ENCODE data around the gene KRCC1.
A peak's percentile ranks its signal among the peaks of the same experiment; 100 is the strongest.
"Not testable (repeated sequence)": the region's sequence is repeated elsewhere in the genome, so short reads cannot be mapped to it uniquely, and the experiment has no call there.

The KRCC1 gene

DNA sequence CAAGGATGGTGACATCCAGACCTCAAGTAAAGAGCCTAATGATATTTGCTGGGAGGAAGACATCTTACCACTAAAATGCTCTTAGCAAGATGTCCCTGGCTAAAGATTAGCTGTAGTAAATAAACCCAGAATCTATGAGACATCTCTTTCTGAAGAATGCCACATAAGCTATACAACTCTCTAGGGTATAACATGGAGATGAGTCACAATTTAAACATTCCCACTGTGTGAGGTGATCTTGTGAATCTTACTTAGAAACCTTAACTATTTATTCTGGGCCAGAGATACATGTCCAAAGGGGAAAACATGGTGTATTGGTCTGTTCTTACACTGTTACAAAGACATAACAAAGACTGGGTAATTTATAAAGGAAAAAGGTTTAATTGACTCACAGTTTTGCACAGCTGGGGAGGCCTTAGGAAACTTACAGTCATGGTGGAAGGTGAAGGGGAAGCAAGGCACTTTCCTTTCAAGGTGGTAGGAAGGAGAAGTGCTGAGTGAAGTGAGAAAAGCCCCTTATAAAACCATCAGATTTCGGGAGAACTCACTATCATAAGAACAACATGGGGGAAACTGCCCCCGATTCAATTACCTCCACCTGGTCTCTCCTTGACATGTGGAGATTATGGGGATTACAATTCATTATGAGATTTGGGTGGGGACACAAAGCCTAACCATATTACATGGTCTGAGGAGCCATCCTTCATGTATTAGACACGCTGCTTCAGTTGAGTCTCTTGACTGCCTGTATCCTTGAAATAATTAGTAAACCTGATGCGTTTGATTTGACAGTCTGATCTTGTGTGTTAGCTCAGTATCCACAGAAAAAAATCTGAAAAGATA, 17.1 kb downstream of the KRCC1 start:
- peak; percentile 38 for DNase-seq (ENCODE audit: low spot score)

DNA sequence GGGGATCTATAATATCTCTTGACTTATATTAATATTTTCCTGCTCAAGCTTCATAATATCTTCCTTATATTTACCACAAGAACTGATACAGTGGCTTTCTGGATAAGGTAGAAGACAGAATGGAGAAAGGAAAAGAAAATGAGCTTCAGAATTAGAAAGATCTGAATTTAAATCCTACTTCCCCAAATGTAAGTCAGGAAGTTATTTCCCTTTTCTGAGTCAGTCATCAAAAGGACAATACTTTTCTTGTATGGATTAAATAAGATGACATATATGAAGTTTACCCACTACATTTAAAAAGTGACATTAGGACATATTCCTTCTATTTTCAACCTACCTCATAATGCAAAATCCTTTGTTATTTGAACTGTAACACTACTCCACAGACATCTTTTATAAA, 19.0 kb downstream of the KRCC1 start:
- no peak for DNase-seq (ENCODE audit: low spot score)

DNA sequence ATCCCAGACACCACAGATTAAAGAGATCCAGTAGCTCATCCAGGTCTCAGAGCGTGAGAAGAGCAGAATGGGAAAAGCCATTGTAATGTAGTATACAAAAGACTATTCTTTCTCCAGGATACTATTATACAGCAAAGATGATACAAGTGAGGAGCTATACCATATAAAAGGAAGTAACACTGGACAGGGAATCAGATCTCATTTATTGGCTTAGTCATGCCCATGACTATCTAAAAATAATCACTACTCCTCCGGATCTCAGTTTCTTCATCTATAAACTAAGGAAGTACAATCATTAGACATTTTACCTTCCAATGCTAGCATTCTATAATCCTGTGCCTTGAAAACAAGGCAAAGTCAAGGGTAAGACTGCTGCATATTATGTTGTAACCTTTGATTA, 19.4 kb downstream of the KRCC1 start:
- no peak for DNase-seq (ENCODE audit: low spot score)

DNA sequence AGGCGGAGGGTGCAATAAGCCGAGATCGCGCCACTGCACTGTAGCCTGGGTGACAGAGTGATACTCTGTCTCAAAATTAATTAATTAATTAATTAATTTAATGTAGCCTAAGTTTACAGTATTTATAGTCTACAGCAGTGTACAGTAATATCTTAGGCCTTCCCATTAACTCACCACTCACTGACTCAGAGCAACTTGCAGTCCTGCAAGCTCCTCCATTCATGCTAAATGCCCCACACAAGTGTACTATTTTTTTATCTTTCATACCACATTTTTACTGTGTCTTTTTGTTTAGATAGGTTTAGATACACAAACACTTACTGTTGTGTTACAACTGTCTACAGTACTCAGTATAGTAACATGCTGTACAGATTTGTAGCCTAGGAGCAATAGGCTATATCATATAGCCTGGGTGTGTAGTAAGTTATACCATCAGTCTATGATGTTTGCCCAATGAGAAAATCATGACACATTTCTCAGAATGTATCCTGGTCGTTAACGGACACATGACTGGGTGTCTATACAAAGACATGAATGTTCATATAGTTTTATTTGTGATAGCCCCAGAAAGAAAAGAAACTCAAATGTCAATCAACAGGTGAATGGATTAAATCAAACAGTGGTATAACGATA, 23.4 kb downstream of the KRCC1 start:
- DNase-seq (ENCODE audit: low spot score) = no peak

DNA sequence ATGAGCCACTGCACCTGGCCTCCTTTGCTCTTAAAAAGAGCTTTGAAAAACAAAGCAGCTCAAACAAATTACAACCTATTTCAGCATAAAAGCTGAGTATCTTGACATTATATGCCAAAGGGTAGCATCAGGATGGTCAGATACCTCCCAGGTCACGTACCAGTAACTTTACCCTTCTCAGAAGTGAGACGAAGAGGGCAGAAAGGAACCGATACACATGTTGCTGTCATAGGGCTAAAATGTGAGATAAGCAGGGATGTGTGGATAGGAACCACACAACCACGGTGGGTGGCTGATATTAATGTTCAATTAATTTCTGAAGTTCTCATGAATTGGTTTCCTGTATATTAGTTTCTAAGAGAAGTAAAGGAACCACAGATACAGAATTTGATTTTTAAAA, 26.7 kb downstream of the KRCC1 start:
- no peak for DNase-seq (ENCODE audit: low spot score)

DNA sequence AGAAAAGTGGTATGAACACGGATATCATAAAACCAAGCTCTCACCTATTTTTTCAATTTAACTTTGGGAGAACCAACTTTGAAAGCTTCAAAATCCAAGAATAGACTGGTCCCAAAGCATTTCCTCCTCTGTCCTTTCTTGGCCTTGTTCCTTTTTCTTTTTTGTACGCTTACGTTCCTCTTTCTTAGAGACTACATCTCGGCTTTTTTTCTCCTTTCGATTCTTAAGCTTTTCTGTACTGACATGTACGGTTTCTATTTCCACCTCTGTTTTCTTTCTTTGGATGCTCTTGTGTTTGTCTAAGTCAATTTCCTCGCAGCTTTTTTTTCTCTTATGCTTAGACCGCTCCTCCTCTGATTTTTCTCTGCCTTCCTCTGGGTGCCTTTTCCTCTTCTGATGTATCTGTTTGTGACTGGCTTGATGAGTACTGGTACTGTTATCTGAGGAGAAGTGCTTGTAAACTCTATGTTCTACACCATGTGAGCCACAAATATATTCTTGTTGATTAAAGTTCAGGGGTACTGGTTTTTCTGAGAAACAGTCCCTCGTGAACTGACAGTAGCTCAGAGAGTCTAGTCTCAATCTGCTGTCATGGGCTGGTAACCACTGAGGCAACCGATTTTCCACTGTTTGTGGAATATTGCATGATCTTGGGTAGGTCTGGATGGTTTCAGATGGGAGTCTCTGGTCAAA, 27.7 kb downstream of the KRCC1 start:
- DNase-seq (ENCODE audit: low spot score) = no peak

DNA sequence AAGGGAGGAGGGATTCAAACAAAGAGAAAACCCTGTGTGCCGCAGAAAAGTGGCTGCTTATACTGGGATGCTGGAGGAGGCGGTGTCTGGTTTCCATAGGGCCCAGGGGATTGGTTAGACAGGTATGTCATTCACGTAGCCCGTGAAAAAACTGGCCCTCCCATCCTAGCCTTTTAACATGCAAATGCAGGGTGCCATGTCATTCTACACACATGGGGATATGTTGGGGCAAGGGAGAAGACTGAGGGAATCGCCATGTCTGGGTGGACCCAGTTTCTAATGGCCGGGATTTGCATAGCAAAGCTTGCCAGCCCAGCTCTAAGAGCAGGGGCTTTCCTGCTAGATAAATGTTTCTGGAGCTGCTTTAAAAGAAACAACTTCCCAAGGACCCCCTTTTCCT, 31.1 kb downstream of the KRCC1 start:
- no peak for DNase-seq (ENCODE audit: low spot score)

DNA sequence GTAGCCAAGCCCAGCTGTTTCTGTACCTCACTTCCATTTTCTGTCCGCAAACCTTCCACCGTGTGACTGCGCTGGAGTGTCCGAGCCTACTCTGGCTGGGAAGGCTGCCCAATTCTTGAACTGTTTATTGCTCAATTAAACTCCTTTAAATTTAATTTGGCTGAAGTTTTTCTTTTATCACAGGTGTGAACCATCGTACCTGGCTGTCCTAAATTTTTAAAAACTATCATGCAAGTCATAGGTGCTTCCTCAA, 33.0 kb downstream of the KRCC1 start:
- no peak for DNase-seq (ENCODE audit: low spot score)

DNA sequence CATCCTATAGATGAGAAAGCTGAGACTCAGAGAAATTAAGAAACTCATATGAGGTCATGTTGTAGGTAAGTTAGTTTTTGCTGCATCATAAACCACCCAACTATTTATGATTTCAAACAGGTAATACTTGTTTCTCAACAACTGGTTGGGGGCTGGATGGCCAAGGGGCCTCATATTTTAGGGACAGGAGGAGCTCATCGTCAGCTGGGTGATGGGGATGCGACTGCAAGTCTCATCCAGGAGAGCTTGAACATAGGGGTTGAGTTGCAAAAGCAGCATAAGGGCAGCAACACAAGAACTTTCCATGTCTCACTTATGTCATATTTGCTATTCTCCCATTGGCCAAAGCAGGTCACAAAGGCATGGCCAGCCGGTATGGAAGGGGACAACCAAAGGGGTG, 35.6 kb downstream of the KRCC1 start:
- DNase-seq (ENCODE audit: low spot score) = no peak

DNA sequence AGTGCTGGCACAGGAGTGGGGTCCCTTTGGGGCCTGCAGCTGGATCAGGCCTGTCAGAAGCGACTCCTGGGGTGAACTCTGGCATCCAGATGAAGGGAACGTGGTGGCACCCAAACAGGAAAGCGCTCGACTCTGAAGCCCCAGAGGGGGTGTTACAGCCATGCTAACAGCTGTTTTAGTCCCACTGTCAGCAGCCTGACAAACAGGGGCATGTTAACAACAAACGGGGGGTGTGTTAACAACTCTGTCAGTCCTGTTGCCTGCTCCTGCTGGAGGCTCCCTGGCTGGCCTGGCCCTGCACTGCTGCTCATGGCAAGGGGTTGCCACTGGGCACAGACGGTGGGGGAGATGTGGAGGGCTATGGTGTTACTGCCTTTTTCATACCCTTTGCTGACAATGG, 36.7 kb downstream of the KRCC1 start:
- DNase-seq (ENCODE audit: low spot score) = no peak

DNA sequence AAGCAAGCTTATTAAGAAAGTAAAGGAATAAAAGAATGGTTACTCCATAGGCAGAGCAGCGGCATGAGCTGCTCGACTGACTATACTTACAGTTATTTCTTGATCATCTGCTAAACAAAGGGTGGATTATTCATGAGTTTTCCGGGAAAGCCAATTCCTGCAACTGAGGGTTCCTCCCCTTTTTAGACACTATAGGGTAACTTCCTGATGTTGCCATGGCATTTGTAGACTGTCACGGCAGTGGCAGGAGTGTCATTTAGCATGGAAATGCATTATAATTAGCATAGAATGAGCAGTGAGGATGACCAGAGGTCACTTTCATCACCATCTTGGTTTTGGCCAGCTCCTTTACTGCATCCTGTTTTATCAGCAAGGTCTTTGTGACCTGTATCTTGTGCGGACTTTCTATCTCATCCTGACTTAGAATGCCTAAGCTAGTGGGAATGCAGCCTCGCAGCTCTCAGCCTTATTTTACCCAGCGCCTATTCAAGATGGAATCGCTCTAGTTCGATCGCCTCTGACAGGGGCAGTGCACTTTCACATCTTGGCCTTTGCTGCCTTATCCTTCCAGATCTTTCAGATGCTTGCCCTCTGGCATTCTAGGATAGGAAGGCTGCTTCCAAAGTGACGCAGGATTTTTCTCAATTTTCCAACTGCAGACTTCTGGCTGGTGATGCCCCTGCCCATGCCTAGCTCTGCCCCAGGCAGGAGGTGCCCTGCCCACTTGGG, 37.3 kb downstream of the KRCC1 start:
- not testable (repeated sequence) for DNase-seq (ENCODE audit: low spot score)

DNA sequence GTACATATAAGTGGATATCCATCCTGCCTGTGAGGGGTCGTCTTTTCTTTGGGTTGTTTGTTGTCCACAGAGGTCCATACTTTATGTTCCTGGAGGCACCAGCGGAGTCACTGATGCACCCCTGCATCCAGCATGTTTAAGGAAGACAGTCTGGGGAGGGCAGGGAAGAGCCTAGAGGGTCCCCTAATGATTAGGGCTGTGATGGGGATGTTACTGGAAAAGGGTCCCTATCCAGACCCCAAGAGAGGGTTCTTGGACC, 37.9 kb downstream of the KRCC1 start:
- not testable (repeated sequence) for DNase-seq (ENCODE audit: low spot score)

DNA sequence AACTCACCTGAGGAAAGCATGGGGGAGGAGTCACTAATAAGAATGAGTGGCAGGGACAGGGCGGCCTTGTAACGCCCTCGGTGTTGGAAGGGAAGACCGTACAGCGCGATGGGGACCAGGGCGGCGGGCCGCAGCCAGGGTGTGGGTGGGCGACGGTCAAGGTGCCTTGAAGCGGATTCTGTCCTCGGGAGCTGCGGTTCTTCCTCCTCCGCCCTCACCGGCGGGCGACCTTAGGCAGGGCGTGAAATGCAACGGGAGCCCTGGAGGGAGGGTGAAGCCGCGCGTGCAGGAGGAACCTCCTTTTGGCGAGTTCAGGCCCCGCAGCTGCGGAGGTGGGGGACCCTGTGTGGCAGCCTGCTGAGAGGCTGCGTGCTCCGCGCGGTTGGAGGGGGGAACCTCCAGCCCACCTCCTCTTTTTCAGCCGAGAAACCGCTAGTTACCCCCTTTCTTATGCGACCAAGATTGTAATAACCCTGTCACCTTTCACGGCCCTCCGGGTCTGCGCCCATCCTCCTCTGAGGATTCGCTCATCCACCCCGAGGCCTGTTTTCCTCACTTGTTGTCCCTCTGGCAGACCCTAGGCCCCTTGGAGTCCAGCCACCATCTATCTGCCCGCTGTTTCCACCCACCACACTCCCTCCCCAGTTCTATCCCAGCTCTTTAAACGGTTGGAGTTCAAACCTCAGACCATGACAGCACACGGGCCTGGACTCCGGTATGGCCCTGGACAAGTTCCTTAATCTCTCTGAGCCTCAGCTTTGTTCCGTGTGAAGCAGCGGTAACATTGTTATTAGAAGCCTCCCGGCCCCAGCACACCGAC, 38.4 kb downstream of the KRCC1 start:
- no peak for DNase-seq (ENCODE audit: low spot score)

DNA sequence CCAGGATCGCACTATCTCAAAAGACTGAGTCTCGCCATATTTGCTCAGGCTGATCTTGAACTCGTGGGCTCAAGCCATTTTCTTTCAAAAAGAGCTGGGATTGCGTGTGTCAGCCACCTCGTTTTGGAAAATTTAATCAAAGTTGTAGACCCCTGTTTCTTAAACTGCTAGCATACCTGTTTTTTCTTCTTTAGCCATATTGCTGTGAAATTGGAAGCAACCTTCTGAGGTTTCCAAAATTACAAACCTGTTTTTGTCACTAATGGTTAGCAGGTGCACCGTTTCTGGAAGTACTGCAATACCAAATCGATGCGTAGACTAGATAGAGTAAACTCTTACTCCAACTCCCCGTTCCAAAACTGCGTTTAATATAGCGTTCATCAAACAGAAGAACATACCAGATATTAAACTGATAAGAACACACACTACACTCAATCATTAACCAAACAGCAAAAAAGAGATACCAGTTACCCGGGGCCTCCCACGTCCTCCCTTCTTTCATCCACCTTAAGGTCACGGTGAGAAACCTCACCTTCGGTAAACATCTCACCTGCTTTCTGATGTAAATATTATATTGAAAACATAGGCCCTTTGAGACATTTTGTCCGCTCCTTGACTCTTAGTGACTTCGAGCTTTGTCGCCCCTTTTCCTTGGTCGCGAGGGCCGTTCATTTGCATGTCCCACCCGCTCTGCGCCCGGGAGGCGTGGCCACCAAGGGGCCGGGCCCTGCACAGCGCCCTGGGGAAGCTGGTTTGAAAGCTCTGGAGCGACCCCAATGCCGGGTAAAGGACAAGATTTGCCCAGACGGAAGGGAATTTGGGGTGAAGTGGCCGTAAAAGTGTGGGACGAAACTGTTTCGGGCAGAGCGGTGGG, 39.3 kb downstream of the KRCC1 start, which contains the start of gene RNU2-63P:
RNU2-63P (minus strand) TSS at position 462 of the 874 bp plus-strand sequence.
- peak; percentile 73 for DNase-seq (ENCODE audit: low spot score)

DNA sequence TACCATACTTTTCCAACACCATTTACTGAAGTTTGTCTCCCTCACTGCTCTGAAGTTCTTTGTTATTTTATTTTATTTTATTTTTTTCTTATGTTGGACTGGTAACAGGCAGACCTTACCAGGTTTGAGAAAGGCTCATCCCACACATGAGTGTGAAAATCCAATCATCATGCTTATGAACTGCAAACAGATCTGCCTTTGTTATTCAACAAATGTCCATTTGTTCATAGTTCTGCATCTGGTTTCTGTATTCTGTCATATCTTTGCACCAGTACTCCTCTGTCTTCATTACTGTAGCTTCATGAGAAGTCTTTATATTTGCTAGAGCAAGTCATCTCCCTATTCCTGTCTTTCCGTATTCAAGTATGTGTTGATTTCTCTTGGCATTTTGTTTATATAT, 44.6 kb downstream of the KRCC1 start:
- DNase-seq (ENCODE audit: low spot score) = no peak

DNA sequence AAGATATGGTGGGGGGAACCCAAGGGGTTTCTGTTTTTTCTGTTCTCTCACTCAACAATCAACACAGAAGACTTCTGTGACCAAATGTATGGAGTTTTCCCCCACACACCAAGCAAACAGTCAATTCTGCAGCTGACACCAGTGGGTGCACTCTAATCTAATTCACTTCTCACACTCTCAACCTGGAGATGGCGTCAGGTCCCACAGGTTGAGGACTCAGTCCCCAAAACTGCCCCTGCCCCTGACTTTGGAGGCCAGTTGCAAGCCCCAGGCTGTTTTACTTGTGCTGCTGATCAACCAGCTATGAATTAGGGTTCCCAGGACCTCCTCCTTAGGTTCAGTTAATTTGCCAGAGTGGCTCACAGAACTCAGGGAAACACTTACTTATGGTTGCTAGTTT, 45.4 kb downstream of the KRCC1 start:
- no peak for DNase-seq (ENCODE audit: low spot score)

DNA sequence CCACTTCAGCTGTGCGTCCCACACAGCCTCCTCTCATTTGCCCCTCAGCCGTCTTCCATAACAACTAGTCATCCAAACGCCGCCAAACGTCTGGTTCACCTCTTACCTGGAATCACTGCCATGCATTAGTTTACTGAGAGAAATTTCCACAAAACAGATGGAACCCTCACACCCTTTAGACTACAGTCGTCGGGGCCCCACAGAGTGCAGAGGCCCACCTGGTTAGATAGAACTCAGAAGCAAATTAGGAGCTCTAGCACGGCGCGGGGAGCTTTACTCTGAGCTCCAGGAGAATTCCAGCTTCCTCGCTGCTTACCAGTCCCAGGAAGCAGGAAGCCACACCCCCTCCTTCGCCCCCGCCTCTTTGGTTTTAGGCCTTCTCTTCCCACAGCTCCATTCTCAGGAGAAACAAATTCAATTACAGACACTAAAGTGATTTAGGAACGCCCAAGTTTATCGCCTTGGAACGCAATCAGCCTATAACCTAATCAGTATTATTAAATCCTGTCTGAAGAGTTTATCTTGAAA, 48.6 kb downstream of the KRCC1 start:
- DNase-seq (ENCODE audit: low spot score) = no peak

DNA sequence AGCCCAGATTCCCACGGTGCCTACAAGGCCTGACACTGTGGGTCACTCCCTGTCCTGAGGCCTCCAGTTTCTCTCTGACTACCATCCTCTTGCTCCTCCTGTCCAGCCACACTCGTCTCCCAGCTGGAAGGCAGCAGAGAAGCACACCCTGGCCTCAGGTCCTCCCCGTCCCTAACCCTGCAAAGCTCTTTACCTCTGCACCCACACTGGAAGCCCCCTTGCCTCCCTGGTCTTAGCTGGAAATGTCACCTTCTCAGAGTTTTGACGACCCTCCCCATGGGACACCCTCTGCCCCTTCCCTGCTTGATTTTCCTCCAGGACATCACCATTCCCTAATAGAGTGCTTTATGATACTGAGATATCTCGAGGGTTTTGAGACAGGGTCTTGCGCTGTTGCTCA, 49.8 kb downstream of the KRCC1 start:
- DNase-seq (ENCODE audit: low spot score) = no peak

DNA sequence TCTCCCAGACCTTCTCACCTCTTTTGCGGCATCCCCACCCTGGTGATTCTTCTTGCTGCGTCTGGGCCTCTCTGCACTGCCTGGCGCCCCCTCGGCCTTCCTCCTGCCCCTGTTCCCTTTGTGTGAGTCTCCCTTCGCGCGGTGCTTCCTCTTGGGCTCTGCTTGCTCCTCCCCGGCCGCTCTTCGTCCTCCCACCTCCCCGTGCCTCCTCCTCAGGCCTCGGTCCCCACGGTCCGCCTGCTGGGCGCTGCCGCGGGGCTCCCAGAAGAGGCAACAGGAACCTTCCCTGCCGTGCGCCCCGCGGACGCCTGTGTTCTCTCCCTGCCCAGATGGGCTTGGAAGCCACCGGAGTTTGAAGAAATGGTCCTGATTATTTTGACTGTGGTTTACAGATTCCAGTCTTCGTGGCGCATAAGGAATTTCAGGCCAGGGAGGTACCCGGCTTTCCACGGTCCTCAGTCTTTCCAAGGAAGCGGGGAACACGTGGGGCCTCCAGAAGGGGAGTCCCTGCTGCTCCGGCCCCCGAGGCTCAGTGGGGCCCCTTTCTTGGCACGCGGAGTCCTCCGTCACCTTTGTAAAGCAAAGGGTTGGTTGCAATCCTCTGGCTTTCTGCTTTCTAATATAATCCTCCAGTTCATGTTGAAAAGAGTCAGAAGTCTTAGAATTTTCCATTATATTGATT, 52.4 kb downstream of the KRCC1 start:
- DNase-seq (ENCODE audit: low spot score) = no peak

DNA sequence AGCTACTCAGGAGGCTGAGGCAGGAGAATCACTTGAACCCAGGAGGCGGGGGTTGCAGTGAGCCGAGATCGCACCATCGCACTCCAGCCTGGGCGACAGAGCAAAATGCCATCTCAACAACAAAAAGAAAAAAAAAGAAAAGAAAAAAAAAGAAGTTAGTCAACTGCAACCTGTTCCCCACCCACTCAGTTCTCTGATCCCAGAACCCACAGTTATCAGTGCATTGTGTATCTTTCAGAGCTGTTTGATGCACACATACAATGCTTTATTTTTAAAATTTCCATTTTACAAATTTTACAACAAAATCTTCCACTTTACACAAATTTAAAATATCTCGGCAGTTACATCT, 53.2 kb downstream of the KRCC1 start:
- DNase-seq (ENCODE audit: low spot score) = no peak
